Activated naive CD8-positive, alpha-beta T cell treated with anti-CD3 and anti-CD28 coated beads, Interleukin-2, amount 50 U/mL, for 24 hours (primary cell): ENCODE measurements around the gene WNT8A.
"Not testable (repeated sequence)": the region's sequence is repeated elsewhere in the genome, so short reads cannot be mapped to it uniquely, and the experiment has no call there.

Source experiments
- ATAC-seq: fragments of 150-1000 bp; cut with Tn5 transposase; one replicate; pipeline ENCODE4 v1.10.0; 2021
- DNase-seq: peaks from one replicate; pipeline ENCODE4 v3.0.0; 2021
- H3K27ac Mint-ChIP-seq: one replicate; pipeline ENCODE4 v1.8.0; 2021; ENCODE audit warnings: mild to moderate bottlenecking, mixed read lengths
- H3K27me3 Mint-ChIP-seq: one replicate; pipeline ENCODE4 v1.8.0; 2021; ENCODE audit warnings: mixed read lengths
- H3K36me3 Mint-ChIP-seq: one replicate; pipeline ENCODE4 v1.8.0; 2021; ENCODE audit warnings: low read depth, mixed read lengths
- H3K4me1 Mint-ChIP-seq: one replicate; pipeline ENCODE4 v1.8.0; 2021; ENCODE audit warnings: mixed read lengths
- H3K4me3 Mint-ChIP-seq: one replicate; pipeline ENCODE4 v1.8.0; 2021; ENCODE audit warnings: mild to moderate bottlenecking, moderate library complexity, mixed read lengths
- H3K9me3 Mint-ChIP-seq: one replicate; pipeline ENCODE4 v1.8.0; 2021; ENCODE audit warnings: mixed read lengths

Gene WNT8A

GRCh38 chr5:138083702-138084101, at the start of gene WNT8A:
Gene WNT8A (plus strand): TSS chr5:138084033. CDS start chr5:138084128, 95 bp downstream.
- H3K4me3 Mint-ChIP-seq, result no peak within 1 kb of the TSS
- H3K9me3 Mint-ChIP-seq, result no peaks in the 10 kb centered on the region
- no peaks in the 10 kb centered on the region for H3K27me3 Mint-ChIP-seq
- no peaks in the 10 kb centered on the region for H3K36me3 Mint-ChIP-seq
- H3K4me1 Mint-ChIP-seq, result peaks cover 15% of the 10 kb centered on the region
- ATAC-seq, result no peak
- no peak within 1 kb of the TSS for H3K27ac Mint-ChIP-seq
- no peak for DNase-seq

DNA sequence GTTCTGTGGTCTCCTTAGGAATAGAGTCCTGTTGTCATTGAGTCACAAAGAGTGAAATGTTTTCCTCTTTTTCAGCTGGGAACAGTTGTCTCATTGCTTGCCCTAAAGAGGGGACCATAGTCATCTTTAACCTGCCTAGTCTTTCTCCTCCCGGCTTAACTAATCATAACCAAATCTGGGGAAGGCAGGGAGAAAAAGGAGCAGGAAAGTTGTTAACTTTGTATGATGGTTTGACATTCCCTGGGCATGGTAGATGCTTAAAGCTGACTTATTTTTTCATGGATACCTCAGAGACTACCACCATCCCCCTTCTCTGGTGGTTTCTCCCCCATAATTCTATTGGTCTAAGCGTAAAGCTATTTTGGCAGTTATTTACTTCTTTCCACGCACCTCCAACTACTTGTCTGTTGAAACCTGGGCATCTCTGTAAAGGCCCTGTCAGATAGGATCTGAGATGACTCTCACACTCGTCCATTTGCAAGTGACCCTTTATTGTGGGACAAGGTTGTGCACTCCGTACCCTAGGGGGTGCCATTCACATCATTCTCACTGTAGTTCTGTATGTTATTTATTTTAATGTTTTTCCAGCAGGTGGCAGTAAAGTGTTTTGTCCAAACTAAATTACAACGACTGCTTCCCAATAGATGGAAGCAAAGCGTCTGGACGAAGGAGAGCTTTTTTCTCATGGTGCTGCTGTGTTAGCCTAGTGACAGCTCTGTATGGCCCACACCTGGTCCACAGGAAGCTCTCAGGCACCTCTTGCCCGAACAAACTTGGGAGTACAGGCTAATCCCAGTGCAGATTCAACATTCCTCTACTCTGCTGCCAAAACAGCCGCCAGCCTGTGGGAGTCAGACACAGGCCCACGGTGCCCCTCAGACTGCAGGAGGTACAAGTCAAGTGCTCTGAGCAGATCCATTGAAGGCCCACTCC, 48.0 kb upstream of the WNT8A start:
- DNase-seq (peak; percentile 54), ATAC-seq (peak; percentile 73)
- Mint-ChIP-seq H3K27me3 (peaks cover 2% of the 10 kb centered on the region), H3K36me3 (no peaks in the 10 kb centered on the region), H3K4me1 (peaks cover 29% of the 10 kb centered on the region), H3K4me3 (no peak overlapping the region), H3K9me3 (no peaks in the 10 kb centered on the region), H3K27ac (no peak overlapping the region)

DNA sequence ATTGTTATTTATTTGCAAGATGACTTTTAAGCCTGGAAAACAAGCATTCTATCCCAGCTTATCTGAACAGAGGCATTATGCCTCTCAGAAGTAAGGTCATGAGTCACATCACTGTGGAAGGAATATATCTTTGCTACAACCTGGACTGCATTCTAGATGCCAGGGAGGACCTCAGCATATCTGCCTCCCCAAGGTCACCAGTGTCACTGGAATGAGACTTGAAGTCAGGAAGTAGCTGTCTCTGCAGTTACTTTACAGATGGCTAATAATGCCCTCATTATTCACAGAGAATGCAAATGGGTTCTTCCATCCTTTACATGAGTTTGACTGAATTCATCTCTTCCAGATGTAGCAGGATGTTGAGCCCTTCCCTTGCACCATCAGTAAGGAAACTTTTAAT, 46.6 kb upstream of the WNT8A start:
- peaks cover 2% of the 10 kb centered on the region for H3K27me3 Mint-ChIP-seq
- H3K4me3 Mint-ChIP-seq, result no peak overlapping the region
- DNase-seq, result no peak
- no peak overlapping the region for H3K27ac Mint-ChIP-seq
- H3K4me1 Mint-ChIP-seq, result peaks cover 16% of the 10 kb centered on the region
- no peaks in the 10 kb centered on the region for H3K9me3 Mint-ChIP-seq
- ATAC-seq, result no peak
- no peaks in the 10 kb centered on the region for H3K36me3 Mint-ChIP-seq

- Mint-ChIP-seq H3K27ac (no peak overlapping the region), H3K36me3 (no peaks in the 10 kb centered on the region), H3K9me3 (no peaks in the 10 kb centered on the region), H3K4me3 (no peak overlapping the region), H3K4me1 (peaks cover 16% of the 10 kb centered on the region), H3K27me3 (peaks cover 2% of the 10 kb centered on the region)
- DNase-seq, result no peak
- no peak for ATAC-seq
Measured at GRCh38 chr5:138037907-138038633, 45.8 kb upstream of the WNT8A start.

DNA sequence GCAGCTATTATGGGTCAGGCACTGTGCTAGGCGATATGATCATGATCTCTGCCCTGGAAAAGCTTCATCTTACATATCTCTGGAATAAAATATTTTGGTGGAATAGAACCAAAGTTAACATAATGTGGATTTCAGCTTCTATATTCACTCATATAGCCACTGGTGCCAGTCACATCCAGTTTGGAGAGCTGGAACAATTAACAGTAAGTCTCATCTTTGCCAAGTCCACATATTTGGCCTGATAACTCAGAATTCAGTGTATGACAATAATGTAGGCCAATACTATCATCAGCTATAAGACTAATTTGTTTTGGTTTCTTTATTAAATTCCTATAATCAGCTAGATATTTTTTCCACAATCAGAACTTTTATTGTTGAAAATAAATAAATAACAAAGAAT, 45.0 kb upstream of the WNT8A start:
- peaks cover 11% of the 10 kb centered on the region for H3K4me1 Mint-ChIP-seq
- H3K36me3 Mint-ChIP-seq, result no peaks in the 10 kb centered on the region
- no peak for ATAC-seq
- H3K27me3 Mint-ChIP-seq, result peaks cover 2% of the 10 kb centered on the region
- no peak overlapping the region for H3K4me3 Mint-ChIP-seq
- DNase-seq, result no peak
- no peaks in the 10 kb centered on the region for H3K9me3 Mint-ChIP-seq
- H3K27ac Mint-ChIP-seq, result no peak overlapping the region

- H3K9me3 Mint-ChIP-seq, H3K4me3 Mint-ChIP-seq, DNase-seq, ATAC-seq, H3K27me3 Mint-ChIP-seq, H3K27ac Mint-ChIP-seq, H3K4me1 Mint-ChIP-seq, H3K36me3 Mint-ChIP-seq: not testable (repeated sequence)
Measured at GRCh38 chr5:138045283-138045682, 38.5 kb upstream of the WNT8A start.

DNA sequence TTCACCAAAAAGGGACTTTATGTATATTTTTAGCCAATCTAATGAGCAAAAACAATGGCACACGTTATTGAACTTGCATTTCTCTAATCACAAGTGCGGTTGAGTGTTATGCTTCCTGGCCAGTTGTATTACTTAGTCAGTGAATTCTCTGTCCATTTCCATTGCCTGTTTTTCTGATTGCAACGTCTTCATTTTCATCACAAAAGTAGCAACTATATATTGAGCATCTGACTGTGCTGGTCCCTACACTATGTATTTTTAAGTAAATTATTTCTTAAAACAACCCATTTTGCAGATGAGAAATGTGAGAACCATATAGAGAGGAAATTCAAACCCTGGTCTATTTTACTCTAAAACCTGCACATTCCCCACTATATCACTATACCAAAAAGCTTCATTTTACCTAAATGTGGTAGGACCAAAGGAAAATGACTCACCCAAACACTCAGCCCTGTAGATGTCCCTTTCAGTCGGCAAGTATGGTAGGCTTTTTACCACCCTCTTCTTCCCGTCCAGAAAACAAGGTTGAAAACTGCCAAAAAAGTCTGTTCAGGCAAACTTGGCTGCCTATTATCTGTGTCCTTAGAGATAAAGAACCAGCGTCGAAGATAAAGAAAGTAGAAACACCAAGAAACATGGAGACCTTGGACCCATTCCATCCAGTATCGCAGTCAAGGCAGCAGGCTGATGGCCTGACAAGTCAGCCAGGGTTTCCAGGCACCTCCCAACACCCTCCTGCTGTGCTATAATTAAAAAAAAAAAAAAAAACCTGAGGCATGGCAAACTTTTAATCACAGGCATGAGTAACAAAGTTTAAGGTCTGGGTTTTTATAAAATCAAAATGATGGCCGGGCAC, 32.2 kb upstream of the WNT8A start:
- H3K9me3 Mint-ChIP-seq, result no peaks in the 10 kb centered on the region
- H3K4me1 Mint-ChIP-seq, result peaks cover 8% of the 10 kb centered on the region
- no peak for DNase-seq
- H3K4me3 Mint-ChIP-seq, result no peak overlapping the region
- H3K27ac Mint-ChIP-seq, result no peak overlapping the region
- no peaks in the 10 kb centered on the region for H3K36me3 Mint-ChIP-seq
- ATAC-seq, result no peak
- H3K27me3 Mint-ChIP-seq, result no peaks in the 10 kb centered on the region

DNA sequence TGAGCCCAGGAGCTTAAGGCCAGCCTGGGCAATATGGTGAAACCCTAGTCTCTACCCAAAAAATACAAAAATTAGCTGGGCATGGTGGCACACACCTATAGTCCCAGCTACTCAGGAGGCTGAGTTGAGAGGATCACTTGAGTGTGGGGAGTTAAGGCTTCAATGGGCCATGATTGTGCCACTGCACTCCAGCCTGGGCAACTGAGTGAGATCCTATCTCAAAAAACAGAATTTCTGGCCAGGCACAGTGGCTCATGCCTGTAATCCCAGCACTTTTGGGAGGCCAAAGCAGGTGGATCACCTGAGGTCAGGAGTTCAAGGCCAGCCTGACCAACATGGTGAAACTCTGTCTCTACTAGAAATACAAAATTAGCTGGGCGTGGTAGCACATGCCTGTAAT, 31.1 kb upstream of the WNT8A start:
- H3K9me3 Mint-ChIP-seq, H3K4me1 Mint-ChIP-seq, H3K27me3 Mint-ChIP-seq, H3K4me3 Mint-ChIP-seq, DNase-seq, H3K27ac Mint-ChIP-seq, H3K36me3 Mint-ChIP-seq, ATAC-seq: not testable (repeated sequence)

DNA sequence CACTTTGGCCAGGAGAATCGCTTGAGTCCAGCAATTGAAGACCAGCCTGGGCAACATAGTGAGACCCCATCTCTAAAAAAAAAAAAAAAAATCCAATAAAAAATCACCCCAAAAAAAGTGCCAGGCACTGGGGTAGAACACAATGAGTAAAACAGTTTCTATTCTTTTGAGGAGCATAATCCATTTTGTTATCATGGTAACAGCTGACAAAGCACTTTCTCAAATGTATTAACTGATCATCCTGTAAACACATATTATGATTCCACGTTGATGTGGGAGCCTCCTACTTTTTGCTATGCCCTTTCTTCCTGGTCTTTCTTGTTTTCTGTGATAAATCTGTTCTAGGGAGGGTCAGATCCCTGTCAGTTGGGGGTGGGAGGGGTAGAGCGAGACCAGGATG, 30.3 kb upstream of the WNT8A start:
- no peak overlapping the region for H3K4me3 Mint-ChIP-seq
- DNase-seq (no peak), ATAC-seq (no peak)
- H3K27ac Mint-ChIP-seq, result no peak overlapping the region
- peaks cover 8% of the 10 kb centered on the region for H3K4me1 Mint-ChIP-seq
- H3K36me3 Mint-ChIP-seq, result no peaks in the 10 kb centered on the region
- H3K9me3 Mint-ChIP-seq, result no peaks in the 10 kb centered on the region
- no peaks in the 10 kb centered on the region for H3K27me3 Mint-ChIP-seq

DNA sequence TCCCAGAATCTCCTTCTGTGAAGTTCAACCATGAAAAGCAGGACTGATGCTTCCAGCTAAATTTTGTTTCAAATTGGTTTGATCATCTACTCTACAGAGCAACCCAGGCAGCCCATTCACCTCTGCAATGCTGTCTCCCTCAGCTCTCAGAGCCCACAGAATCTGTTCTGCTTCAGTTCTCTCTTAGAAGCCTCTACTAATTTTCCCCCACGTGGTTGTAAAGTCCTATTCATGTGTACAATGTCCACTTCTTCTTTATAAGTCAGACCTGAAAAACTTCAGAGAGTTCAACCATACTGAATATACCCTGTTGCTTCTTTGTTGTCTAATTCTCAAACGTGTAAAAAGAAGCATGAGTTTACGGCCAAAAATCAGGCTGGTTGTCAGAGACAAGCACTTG, 29.6 kb upstream of the WNT8A start:
- Mint-ChIP-seq H3K27ac (no peak overlapping the region), H3K4me1 (peaks cover 8% of the 10 kb centered on the region), H3K4me3 (no peak overlapping the region), H3K9me3 (no peaks in the 10 kb centered on the region), H3K27me3 (no peaks in the 10 kb centered on the region), H3K36me3 (no peaks in the 10 kb centered on the region)
- no peak for ATAC-seq
- DNase-seq, result no peak

- Mint-ChIP-seq H3K9me3 (no peaks in the 10 kb centered on the region), H3K4me3 (no peak overlapping the region), H3K36me3 (no peaks in the 10 kb centered on the region), H3K4me1 (peaks cover 8% of the 10 kb centered on the region), H3K27me3 (no peaks in the 10 kb centered on the region), H3K27ac (no peak overlapping the region)
- no peak for ATAC-seq
- DNase-seq, result no peak
Measured at GRCh38 chr5:138054847-138055558, 28.8 kb upstream of the WNT8A start.

DNA sequence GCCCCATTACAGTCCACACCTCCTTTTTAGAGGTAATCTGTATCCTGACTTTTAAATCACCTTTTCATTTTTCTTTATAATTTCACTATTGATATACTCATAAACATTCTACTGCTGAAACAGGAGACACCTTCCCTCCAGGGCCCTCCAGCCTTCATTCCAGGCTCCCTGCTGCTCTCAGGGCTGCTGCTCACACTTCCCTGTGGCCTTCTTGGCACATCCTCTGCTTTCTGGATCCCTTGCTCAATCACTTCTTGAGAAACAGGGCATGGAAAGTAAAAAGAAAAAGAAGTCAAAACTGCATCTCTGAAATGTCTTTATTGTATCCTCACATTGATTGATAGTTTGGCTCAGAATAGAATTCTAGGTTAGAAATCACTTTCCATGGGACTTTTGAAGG, 19.3 kb upstream of the WNT8A start:
- H3K27ac Mint-ChIP-seq, result no peak overlapping the region
- H3K4me1 Mint-ChIP-seq, result peaks cover 4% of the 10 kb centered on the region
- no peak overlapping the region for H3K4me3 Mint-ChIP-seq
- H3K27me3 Mint-ChIP-seq, result no peaks in the 10 kb centered on the region
- ATAC-seq, result no peak
- H3K36me3 Mint-ChIP-seq, result no peaks in the 10 kb centered on the region
- no peaks in the 10 kb centered on the region for H3K9me3 Mint-ChIP-seq
- DNase-seq, result no peak

DNA sequence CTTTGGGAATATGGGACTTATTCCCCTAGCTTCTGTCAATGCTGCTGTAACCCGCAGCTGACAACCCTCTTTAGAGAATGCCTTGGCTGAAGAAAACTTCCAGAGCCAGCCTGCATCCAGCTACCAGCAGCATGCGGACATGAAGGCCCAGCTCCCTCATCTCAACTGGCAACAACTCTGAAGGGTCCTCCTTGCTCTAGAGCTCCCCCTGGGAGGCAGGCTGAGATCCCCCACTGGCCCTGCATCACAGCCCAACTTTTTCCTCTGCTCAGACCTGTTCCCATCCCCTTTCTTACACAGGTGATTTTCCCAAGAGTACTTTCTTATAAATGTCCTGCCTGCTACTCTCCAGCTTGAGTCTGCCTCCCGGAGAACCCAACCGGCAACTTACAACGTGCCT, 18.7 kb upstream of the WNT8A start:
- Mint-ChIP-seq H3K9me3 (no peaks in the 10 kb centered on the region), H3K4me1 (peaks cover 4% of the 10 kb centered on the region), H3K36me3 (no peaks in the 10 kb centered on the region), H3K27ac (no peak overlapping the region), H3K27me3 (no peaks in the 10 kb centered on the region), H3K4me3 (no peak overlapping the region)
- DNase-seq (peak; percentile 20), ATAC-seq (no peak)

GRCh38 chr5:138067945-138068344, 15.9 kb upstream of the WNT8A start:
- no peaks in the 10 kb centered on the region for H3K27me3 Mint-ChIP-seq
- H3K36me3 Mint-ChIP-seq, result no peaks in the 10 kb centered on the region
- no peak for ATAC-seq
- H3K4me1 Mint-ChIP-seq, result peaks cover 4% of the 10 kb centered on the region
- no peak for DNase-seq
- no peak overlapping the region for H3K4me3 Mint-ChIP-seq
- H3K9me3 Mint-ChIP-seq, result no peaks in the 10 kb centered on the region
- H3K27ac Mint-ChIP-seq, result no peak overlapping the region
